GM18909 (cell line): ENCODE results near the gene CXorf38.

Source experiments
- ATAC-seq: cut with Tn5 transposase; IDR thresholded peaks from one replicate; pipeline ENCODE4 v1.9.1; 2021; ENCODE audit warnings: mild to moderate bottlenecking; ENCODE audit not compliant: unreplicated experiment, poor library complexity

CXorf38 gene

GRCh38 chrX:40578039-40578695 is 69.2 kb downstream of the CXorf38 start:
- no peak for ATAC-seq
